ENCODE measurements around the gene S100A5.

Gene S100A5

DNA sequence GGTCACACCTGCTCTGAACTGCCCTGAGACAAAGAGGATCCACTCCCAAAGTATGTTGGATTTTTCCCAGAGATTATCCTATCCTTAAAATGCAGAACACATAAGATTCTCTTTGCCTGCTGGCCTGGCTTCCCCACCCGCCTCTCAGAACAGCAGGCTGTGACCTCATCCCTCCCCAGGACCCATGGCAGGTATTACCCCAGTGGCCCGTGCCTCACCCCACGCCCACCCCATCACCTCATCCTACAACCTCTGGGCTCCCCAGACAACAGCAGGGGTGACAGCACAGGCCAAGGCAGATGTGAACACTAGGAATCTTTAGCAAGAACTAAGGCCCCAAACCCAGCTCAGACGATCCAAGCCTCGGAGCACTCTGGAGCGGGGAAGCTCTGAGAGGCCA lies 45.2 kb downstream of the S100A5 start:
- Histone ChIP-seq H4K20me1 (ENCODE audit: insufficient read depth, low read length, poor library complexity, severe bottlenecking) (no peaks in the 10 kb centered on the region), H3K36me3 (ENCODE audit: insufficient read depth, low read length) (no peaks in the 10 kb centered on the region), H3K4me2 (ENCODE audit: low read depth, low read length, poor library complexity, severe bottlenecking) (no peak overlapping the region), H3K79me2 (ENCODE audit: insufficient read depth, low read length) (no peaks in the 10 kb centered on the region), H3K9ac (ENCODE audit: low read depth, low read length, poor library complexity, severe bottlenecking) (no peak overlapping the region), H2AFZ (ENCODE audit: low read length) (no peak overlapping the region), H3K9me3 (ENCODE audit: insufficient read depth, low read depth, low read length) (no peaks in the 10 kb centered on the region), H3F3A (ENCODE audit: low read depth) (no peaks in the 10 kb centered on the region), H3K9me2 (replicated peaks; ENCODE audit: low read depth, low read length) (no peaks in the 10 kb centered on the region), H3K27me3 (ENCODE audit: insufficient read depth, low read length, poor library complexity, severe bottlenecking) (no peaks in the 10 kb centered on the region), H3K4me1 (ENCODE audit: insufficient read depth, low read length, poor library complexity, severe bottlenecking) (peaks cover 9% of the 10 kb centered on the region), H3K4me3 (ENCODE audit: low read length, poor library complexity, severe bottlenecking) (no peak overlapping the region)
- no peak for TF ChIP-seq EZH2phosphoT487 (IDR thresholded peaks at IDR 0.05; ENCODE audit: borderline replicate concordance)
- TF ChIP-seq, protein P1, sequence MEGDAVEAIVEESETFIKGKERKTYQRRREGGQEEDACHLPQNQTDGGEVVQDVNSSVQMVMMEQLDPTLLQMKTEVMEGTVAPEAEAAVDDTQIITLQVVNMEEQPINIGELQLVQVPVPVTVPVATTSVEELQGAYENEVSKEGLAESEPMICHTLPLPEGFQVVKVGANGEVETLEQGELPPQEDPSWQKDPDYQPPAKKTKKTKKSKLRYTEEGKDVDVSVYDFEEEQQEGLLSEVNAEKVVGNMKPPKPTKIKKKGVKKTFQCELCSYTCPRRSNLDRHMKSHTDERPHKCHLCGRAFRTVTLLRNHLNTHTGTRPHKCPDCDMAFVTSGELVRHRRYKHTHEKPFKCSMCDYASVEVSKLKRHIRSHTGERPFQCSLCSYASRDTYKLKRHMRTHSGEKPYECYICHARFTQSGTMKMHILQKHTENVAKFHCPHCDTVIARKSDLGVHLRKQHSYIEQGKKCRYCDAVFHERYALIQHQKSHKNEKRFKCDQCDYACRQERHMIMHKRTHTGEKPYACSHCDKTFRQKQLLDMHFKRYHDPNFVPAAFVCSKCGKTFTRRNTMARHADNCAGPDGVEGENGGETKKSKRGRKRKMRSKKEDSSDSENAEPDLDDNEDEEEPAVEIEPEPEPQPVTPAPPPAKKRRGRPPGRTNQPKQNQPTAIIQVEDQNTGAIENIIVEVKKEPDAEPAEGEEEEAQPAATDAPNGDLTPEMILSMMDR (conservative IDR thresholded peaks at IDR 0.05; ENCODE audit: low read length), result no peak

DNA sequence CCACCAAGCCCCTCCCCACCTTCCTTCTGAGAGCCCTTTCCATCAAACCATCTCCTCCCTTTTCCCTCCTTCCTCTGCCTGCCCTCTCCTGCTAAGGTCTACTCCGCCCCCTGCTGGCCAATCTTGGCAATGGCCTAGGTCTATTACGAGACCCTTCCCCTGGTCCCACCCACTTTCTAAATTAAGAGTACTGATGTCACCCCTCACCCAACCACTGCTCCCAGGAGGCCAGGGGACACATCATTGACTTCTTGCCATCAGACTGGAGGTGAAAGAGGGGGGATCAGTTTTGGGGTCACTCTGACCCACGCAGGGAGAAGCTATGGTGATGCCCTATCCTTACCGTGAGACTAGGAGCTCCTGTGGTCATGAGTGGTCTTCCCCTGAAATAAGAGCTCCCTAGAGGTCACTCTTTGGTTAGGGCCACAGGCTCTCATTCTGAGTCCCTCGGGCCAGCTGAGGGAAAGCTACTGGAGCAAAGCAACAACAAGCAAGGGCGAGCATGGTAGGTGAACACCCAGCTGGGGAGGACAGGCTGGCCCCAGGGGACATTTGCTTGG lies 45.7 kb downstream of the S100A5 start:
- H3K9me3 ChIP-seq (ENCODE audit: insufficient read depth, low read depth, low read length), result no peaks in the 10 kb centered on the region
- no peaks in the 10 kb centered on the region for H3K9me2 ChIP-seq (replicated peaks; ENCODE audit: low read depth, low read length)
- H3K36me3 ChIP-seq (ENCODE audit: insufficient read depth, low read length), result no peaks in the 10 kb centered on the region
- no peaks in the 10 kb centered on the region for H3F3A ChIP-seq (ENCODE audit: low read depth)
- H2AFZ ChIP-seq (ENCODE audit: low read length), result no peak overlapping the region
- H3K27me3 ChIP-seq (ENCODE audit: insufficient read depth, low read length, poor library complexity, severe bottlenecking), result no peaks in the 10 kb centered on the region
- no peaks in the 10 kb centered on the region for H3K79me2 ChIP-seq (ENCODE audit: insufficient read depth, low read length)
- H3K4me1 ChIP-seq (ENCODE audit: insufficient read depth, low read length, poor library complexity, severe bottlenecking), result peaks cover 9% of the 10 kb centered on the region
- no peak overlapping the region for H3K4me3 ChIP-seq (ENCODE audit: low read length, poor library complexity, severe bottlenecking)
- H3K9ac ChIP-seq (ENCODE audit: low read depth, low read length, poor library complexity, severe bottlenecking), result no peak overlapping the region
- no peak overlapping the region for H3K4me2 ChIP-seq (ENCODE audit: low read depth, low read length, poor library complexity, severe bottlenecking)
- H4K20me1 ChIP-seq (ENCODE audit: insufficient read depth, low read length, poor library complexity, severe bottlenecking), result no peaks in the 10 kb centered on the region
- TF ChIP-seq, protein P1 (conservative IDR thresholded peaks at IDR 0.05; ENCODE audit: low read length), result peak; percentile 92
- TF ChIP-seq EZH2phosphoT487 (IDR thresholded peaks at IDR 0.05; ENCODE audit: borderline replicate concordance), result no peak

DNA sequence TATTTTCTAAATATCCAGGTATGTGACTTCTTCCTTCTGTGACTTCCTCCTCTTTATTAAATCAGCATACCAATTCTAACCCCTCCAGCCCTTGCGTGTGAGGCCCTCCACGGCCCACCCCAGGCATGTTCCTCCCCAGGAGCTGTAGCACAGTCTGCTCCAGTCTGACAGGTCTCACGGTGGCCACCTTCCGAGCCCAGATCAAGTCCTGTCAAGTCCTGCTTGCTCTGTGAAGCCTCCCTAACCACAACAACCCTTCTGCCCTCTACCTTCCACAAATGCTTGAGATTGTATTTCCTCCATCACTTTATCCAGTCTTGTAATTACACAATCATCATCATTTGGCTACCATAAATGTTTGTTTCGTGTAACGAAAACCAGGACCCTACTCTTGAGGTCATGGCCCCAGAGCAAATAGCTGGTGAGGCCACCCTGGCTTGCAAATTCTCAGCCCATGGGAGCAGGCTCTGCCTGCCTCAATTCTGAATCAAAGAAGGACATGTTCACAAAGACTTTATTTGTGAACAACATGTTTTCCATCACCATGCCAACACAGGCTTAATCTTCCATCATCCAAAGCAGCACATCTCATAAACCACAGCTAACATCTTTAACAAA lies 47.3 kb downstream of the S100A5 start:
- no peak for TF ChIP-seq EZH2phosphoT487 (IDR thresholded peaks at IDR 0.05; ENCODE audit: borderline replicate concordance)
- TF ChIP-seq, protein P1 (conservative IDR thresholded peaks at IDR 0.05; ENCODE audit: low read length), result no peak
- no peak overlapping the region for H3K9ac ChIP-seq (ENCODE audit: low read depth, low read length, poor library complexity, severe bottlenecking)

More for the DNA sequence above, 47.3 kb downstream of the S100A5 start:
- no peaks in the 10 kb centered on the region for H3K79me2 ChIP-seq (ENCODE audit: insufficient read depth, low read length)
- no peaks in the 10 kb centered on the region for H3K27me3 ChIP-seq (ENCODE audit: insufficient read depth, low read length, poor library complexity, severe bottlenecking)
- H4K20me1 ChIP-seq (ENCODE audit: insufficient read depth, low read length, poor library complexity, severe bottlenecking), result no peaks in the 10 kb centered on the region
- H3K4me2 ChIP-seq (ENCODE audit: low read depth, low read length, poor library complexity, severe bottlenecking), result no peak overlapping the region
- H3K4me3 ChIP-seq (ENCODE audit: low read length, poor library complexity, severe bottlenecking), result no peak overlapping the region
- no peaks in the 10 kb centered on the region for H3K9me2 ChIP-seq (replicated peaks; ENCODE audit: low read depth, low read length)
- no peaks in the 10 kb centered on the region for H3F3A ChIP-seq (ENCODE audit: low read depth)
- H2AFZ ChIP-seq (ENCODE audit: low read length), result no peak overlapping the region
- H3K9me3 ChIP-seq (ENCODE audit: insufficient read depth, low read depth, low read length), result no peaks in the 10 kb centered on the region
- no peaks in the 10 kb centered on the region for H3K36me3 ChIP-seq (ENCODE audit: insufficient read depth, low read length)
- H3K4me1 ChIP-seq (ENCODE audit: insufficient read depth, low read length, poor library complexity, severe bottlenecking), result peaks cover 4% of the 10 kb centered on the region
